GM13977 (cell line): ENCODE data around the gene PGS1.

Experiments used
- DNase-seq: peaks from one replicate; pipeline ENCODE4 v3.0.0; 2012; ENCODE audit warnings: low spot score
- in situ Hi-C: fragments of 300-500 bp; cut with MboI; formaldehyde crosslinking; loops from one replicate; pipeline ENCODE4 v1.12.0; 2022; ENCODE audit warnings: low sequenced_read_pairs, low pct_unique_long_range_greater_than_20kb, mixed read lengths, inconsistent platforms; ENCODE audit not compliant: unreplicated experiment
- TF ChIP-seq, protein P1 (sequence below): IDR thresholded peaks from 2 replicates; pipeline ENCODE4 v1.5.1; 2012; ENCODE audit warnings: mild to moderate bottlenecking, control low read depth; ENCODE audit not compliant: insufficient read depth; ENCODE audit errors: extremely low read depth, missing control alignments

Gene PGS1

DNA sequence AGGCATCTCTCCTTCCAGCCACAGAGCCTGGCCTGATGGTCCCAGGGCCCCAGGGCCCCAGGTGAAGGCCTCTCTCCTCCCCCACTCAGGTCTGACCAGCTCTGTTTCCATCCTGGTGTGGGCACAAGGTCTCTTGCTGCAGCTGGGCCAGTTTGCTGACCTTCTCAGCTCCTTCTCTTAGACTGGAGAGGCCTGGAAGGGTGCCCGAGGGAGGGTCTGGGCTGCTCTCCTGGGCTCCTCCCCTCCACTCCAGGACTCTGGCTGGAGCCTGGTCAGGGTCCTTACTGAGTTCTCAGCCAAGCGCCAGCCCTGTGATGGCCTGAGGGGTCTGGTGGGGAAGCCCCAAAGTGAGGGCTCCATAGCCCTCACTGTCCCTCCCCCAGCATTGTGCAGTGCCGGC is 31.0 kb upstream of the PGS1 start:
- in situ Hi-C loops, result no loop called here
- no peak for DNase-seq

DNA sequence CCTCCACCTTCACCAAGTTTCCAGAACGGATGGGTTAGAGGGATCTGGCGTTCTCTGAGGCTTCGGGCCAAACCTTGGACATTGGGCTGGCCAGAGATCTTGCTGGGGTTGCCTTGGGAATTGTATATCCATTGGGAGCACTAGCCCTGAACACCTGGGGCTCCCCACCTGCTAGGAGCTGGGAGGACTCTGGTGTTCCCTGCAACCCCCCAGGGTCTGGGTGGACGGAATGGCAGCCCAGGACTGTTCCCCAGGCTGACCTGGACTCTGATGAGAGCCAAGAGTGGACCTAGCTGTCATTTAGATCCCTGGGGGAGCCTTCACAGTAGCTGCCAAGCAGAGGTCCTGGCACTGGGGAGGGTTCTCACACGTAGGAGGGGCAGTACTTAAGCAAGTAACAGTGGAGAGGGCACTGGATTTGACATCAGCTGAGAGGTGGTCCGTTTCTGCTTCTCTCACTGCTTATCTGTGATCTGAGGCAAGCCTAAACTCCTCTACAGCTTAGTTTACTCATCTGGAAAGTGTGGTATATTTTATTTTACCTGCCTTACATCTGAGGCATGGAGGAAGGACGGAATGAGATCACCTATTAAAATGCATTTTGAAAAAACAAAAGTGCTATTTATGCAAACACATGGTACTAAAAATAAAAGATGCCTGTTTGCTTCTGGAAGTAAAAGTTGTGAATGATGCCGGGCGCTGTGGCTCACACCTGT is 30.2 kb upstream of the PGS1 start:
- no peak for DNase-seq
- in situ Hi-C loops, result no loop called here
- TF ChIP-seq, protein P1, sequence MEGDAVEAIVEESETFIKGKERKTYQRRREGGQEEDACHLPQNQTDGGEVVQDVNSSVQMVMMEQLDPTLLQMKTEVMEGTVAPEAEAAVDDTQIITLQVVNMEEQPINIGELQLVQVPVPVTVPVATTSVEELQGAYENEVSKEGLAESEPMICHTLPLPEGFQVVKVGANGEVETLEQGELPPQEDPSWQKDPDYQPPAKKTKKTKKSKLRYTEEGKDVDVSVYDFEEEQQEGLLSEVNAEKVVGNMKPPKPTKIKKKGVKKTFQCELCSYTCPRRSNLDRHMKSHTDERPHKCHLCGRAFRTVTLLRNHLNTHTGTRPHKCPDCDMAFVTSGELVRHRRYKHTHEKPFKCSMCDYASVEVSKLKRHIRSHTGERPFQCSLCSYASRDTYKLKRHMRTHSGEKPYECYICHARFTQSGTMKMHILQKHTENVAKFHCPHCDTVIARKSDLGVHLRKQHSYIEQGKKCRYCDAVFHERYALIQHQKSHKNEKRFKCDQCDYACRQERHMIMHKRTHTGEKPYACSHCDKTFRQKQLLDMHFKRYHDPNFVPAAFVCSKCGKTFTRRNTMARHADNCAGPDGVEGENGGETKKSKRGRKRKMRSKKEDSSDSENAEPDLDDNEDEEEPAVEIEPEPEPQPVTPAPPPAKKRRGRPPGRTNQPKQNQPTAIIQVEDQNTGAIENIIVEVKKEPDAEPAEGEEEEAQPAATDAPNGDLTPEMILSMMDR, result no peak

More for the DNA sequence above, 31.0 kb upstream of the PGS1 start:
- TF ChIP-seq, protein P1, result no peak

DNA sequence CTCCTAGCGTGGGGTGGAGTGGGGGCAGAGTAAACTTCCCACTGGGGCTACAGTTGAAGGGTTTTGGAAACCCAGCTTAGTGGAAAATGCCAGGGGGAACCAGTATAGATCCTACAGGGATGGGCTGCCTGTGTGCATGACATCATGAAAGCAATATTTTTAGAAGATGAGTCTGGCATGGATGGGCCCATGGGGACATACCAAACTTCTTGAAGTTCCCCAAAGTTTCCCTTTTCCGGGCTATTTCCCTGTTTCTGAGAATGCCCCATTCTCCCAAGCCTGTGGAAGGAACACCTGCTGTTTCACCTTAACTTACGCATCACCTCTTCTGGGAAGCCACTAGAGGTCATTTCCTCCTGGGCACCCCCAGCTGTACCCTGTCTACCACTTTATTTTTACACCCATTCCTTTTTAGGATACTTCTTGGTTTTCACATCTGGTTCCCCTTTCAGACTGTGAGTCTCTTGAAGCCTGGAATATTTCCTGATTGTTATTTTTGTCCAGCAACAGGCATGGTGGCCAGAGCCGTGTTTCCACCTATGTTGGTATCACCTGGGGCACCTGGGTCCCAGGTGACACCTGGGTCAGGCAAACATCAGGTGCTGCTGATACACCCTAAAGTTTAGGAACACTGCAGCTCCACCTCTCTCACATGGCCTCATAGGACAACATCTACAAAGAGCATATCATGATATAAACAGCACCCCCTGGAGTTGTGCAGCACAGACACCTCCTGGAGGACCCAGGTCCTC is 28.4 kb upstream of the PGS1 start:
- in situ Hi-C loops, result no loop called here

DNA sequence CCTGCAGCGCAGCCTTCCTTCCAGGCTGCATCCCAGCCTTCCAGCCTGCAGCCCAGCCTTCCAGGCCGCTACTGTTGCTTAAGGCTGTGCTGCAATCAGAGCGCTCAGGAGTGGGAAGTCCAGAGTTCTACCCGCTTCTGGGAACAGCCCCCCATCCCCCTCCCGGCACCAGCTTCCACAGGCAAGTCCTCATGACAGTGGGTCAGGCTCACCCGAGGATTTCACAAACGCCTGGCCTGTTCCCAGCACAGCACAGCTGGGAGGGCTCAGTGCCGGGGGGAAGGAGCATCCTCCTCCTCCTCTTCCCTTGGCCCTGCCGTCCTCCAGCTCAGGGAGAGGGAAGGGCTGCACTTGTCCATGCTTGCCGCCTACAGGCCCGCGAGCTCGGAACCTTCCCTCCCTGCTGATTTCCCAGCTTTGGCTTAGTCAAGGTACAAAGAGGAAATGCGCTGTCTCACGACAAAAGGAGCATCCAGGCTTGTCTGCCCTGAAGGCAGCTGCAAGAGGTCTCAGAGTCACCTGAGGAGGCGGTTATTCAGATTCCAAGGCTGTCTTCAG is 26.9 kb upstream of the PGS1 start:
- no peak for DNase-seq
- in situ Hi-C loops, result no loop called here
- TF ChIP-seq, protein P1, result no peak

More for the DNA sequence above, 28.4 kb upstream of the PGS1 start:
- TF ChIP-seq, protein P1, result no peak
- DNase-seq, result no peak

DNA sequence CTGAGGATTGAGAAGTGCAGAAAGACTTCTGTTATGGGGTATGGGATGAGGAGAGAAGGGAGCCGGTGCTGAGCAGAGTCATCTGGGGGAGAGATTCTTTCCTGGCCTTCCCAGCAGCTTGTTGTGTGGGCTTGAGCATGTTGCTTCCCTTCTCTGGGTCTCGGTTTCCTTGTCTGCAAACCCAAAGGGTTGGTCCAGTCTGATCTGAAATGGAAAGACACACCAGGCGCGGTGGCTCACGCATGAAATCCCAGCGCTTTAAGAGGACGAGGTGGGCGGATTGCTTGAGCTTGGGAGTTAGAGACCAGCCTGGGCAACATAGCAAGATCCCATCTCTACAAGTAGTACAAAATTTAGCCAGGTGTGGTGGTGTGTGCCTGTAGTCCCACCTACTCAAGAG is 24.6 kb upstream of the PGS1 start:
- TF ChIP-seq, protein P1, result no peak
- DNase-seq, result no peak
- in situ Hi-C loops, result no loop called here

DNA sequence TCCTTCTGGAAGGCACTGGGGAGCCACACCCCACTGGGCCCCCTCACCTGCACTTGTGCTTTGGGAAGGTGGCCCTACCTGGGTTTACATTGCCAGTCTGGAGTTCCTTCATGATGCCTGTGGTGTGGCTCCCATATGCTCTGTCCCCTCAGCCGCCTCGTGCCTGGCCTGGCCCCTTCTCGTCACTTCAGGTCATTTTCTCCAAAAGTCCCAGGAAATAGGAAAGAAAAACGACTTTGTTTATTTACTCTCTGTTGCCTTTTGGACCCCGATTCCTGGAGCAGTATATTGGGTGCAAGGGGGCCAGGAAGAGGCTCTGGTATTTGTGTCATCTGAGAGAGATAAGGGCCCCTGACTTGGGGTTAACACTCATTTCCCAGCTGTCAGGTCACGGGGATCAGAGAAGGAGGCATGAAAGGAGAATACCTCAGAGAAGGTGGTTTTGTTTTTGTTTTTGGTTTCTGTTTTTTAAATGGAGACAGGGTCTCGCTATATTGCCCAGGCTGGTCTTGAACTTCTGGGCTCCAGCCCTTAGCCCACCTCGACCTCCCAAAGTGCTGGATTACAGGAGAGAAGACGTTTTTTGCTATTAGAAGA is 23.3 kb upstream of the PGS1 start:
- TF ChIP-seq, protein P1, result no peak
- in situ Hi-C loops, result no loop called here
- peak; percentile 65 for DNase-seq
